ENCODE results near the gene CBLL2. TPM values are rescaled to one million over a fixed set of nuclear protein-coding genes. Genes with fewer than 3 reads are reported as not detected.
A peak's percentile ranks its signal among the peaks of the same experiment; 100 is the strongest.

The CBLL2 gene
- total and polyA plus RNA-seq, 2 of the 4 experiments (the other 2 are of a cell fraction) = not detected

- in situ Hi-C loops (cut with MboI; ENCODE audit: low sequenced_read_pairs) = no loop called here
- ChIA-PET CTCF (no interaction called here), POLR2A (ENCODE audit: unreplicated experiment) (interaction anchor here (0.6 kb wide), 1 partner anchor 40 kb away, joined by 3 read pairs; no protein-coding TSS in a partner anchor)
- peaks cover 1% of the 10 kb centered on the region; the same call in 1 of the 2 replicates for H3K4me1 ChIP-seq (ENCODE audit: control insufficient read depth, insufficient read depth, low read length)
- 0 out of 2 replicates have a peak, but pooled peaks cover 4% of the 10 kb centered on the region for H3K9me1 ChIP-seq (ENCODE audit: insufficient read depth, low read length)
- H3K27ac ChIP-seq (ENCODE audit: insufficient read depth, low read length) = peak overlapping the region; percentile 50; the same call in 1 of the 2 replicates
- peak overlapping the region; percentile 92 for H2BK20ac ChIP-seq (ENCODE audit: low read depth, low read length)
- peak overlapping the region; percentile 52 for H3K4ac ChIP-seq (ENCODE audit: low read depth, low read length)
- peak overlapping the region; percentile 49; the same call in 1 of the 2 replicates for H3K14ac ChIP-seq (replicated peaks; ENCODE audit: low read depth, low read length)
- H3K4me2 ChIP-seq (ENCODE audit: low read depth, low read length) = peak overlapping the region; percentile 37; the same call in 1 of the 2 replicates
- H4K8ac ChIP-seq (ENCODE audit: low read depth in 2 of 2, low read length in 2 of 2) = peak overlapping the region; percentile 16 to 66; a peak in 2 of 4 replicates
- no peak overlapping the region for H2AFZ ChIP-seq (replicated peaks; ENCODE audit: low read length, poor library complexity)
- no peak overlapping the region for H2AK9ac ChIP-seq (replicated peaks; ENCODE audit: low read depth, low read length, poor library complexity)
- no TSS peak for BruUV-seq (replicated peaks)
- no peak overlapping the region for H3K4me3 ChIP-seq (ENCODE audit: insufficient read depth, low read depth, low read length)
- no peaks in the 10 kb centered on the region for H3K9me3 ChIP-seq (ENCODE audit: control insufficient read depth, insufficient read depth, low read length)
- DNase-seq (peak; percentile 77), ATAC-seq (ENCODE audit: low read depth) (peak; percentile 84)
- H3K79me1 ChIP-seq (ENCODE audit: low read depth in 1 of 2, low read length in 2 of 2) = no peaks in the 10 kb centered on the region
- H4K20me1 ChIP-seq (ENCODE audit: insufficient read depth, low read length) = no peaks in the 10 kb centered on the region
- H3K27me3 ChIP-seq (ENCODE audit: control insufficient read depth, insufficient read depth, low read length) = no peaks in the 10 kb centered on the region
- H3K9ac ChIP-seq (ENCODE audit: low read depth, low read length) = no peak overlapping the region
- 0 out of 2 replicates have a peak overlapping the region, but pooled peaks have one; percentile 21 for H3K18ac ChIP-seq (ENCODE audit: low read depth, low read length)
- peak overlapping the region; percentile 80 for H2BK120ac ChIP-seq (ENCODE audit: low read depth, low read length)
- H3K56ac ChIP-seq (ENCODE audit: extremely low read depth, insufficient read depth, low read length) = no peak overlapping the region; the same call in 1 of the 2 replicates
- dilution Hi-C loops (cut with HindIII; ENCODE audit: low sequenced_read_pairs, unreplicated experiment) = no loop called here
- no peaks in the 10 kb centered on the region for H3K36me3 ChIP-seq (ENCODE audit: control insufficient read depth, insufficient read depth, low read length)
- H3K23ac ChIP-seq (ENCODE audit: low read depth, low read length) = no peak overlapping the region
- peak overlapping the region; percentile 24; the same call in 1 of the 2 replicates for H2AK5ac ChIP-seq (ENCODE audit: low read depth, low read length)
- H2BK5ac ChIP-seq (ENCODE audit: low read depth, low read length, poor library complexity, severe bottlenecking) = no peak overlapping the region
- no peak for TF ChIP-seq CTCF (conservative IDR thresholded peaks at IDR 0.05; ENCODE audit: low read depth, low read length)
- TF ChIP-seq FOS (IDR thresholded peaks at IDR 0.05; ENCODE audit: low read depth, low read length) = peak; percentile 62; the same call in 1 of the 2 replicates
- no peak for TF ChIP-seq MXI1 (IDR thresholded peaks at IDR 0.05; ENCODE audit: borderline replicate concordance, low read depth, low read length)
- H4K91ac ChIP-seq (ENCODE audit: insufficient read depth, low read depth, low read length) = peak overlapping the region; percentile 63; the same call in 1 of the 2 replicates
- intact Hi-C loops (cut with micrococcal nuclease) = no loop called here
- H4K5ac ChIP-seq (ENCODE audit: low read depth, low read length) = peak overlapping the region; percentile 29; the same call in 1 of the 2 replicates
- no CpG with 5 or more reads among the region's 5 CpGs for WGBS, 2 experiments (ENCODE audit: extremely low coverage in 2 of 2, insufficient read length in 1 of 2)
- peak overlapping the region; percentile 90; the same call in 2 of the 3 replicates for H2BK15ac ChIP-seq (ENCODE audit: low read depth, low read length)
Observed at GRCh38 chrX:22323541-22323940, 50.8 kb downstream of the CBLL2 start.

Other genes starting within 250 kb of the CBLL2 start
- 0.18 and 0.28 TPM in 2 replicates for gene PHEX, start 240.6 kb upstream of the CBLL2 start, total RNA-seq (2012; rRNA removed)
- gene PHEX, start 240.6 kb upstream of the CBLL2 start, polyA plus RNA-seq (2012; rRNA removed) = 0.04 and 0.10 TPM in 2 replicates